Measurements from ENCODE around the gene UBE2Q2. TPM values are rescaled to one million over a fixed set of nuclear protein-coding genes. Genes with fewer than 3 reads are reported as not detected.

The UBE2Q2 gene
- polyA plus RNA-seq, 2 donors, result 10.9 to 12.2 TPM

Other genes with a start within 250 kb of the UBE2Q2 start
- gene SNUPN, start 217.7 kb upstream of the UBE2Q2 start, polyA plus RNA-seq, result 10 to 100 TPM in 1 of 2 donors, 1 to 10 TPM in 1; 9.6 to 11.1 TPM
- 10 to 100 TPM; 59.4 to 91.1 TPM for gene IMP3, start 203.2 kb upstream of the UBE2Q2 start, polyA plus RNA-seq
- 10 to 100 TPM; 24.0 to 43.4 TPM for gene SNX33, start 195.5 kb upstream of the UBE2Q2 start, polyA plus RNA-seq
- 1 to 10 TPM; 3.0 to 4.0 TPM for gene CSPG4, start 130.6 kb upstream of the UBE2Q2 start, polyA plus RNA-seq
- 10 to 100 TPM in 1 of 2 donors, 1 to 10 TPM in 1; 6.0 to 12.9 TPM for gene FBXO22, start 60.4 kb downstream of the UBE2Q2 start, polyA plus RNA-seq
- gene NRG4, start 169.0 kb downstream of the UBE2Q2 start, polyA plus RNA-seq, result 1 to 10 TPM in 1 of 2 donors, under 1 TPM in 1; 0.79 to 2.1 TPM
- gene TMEM266, start 216.5 kb downstream of the UBE2Q2 start, polyA plus RNA-seq, result under 1 TPM; 0.06 to 0.14 TPM

Measured in esophagus (tissue), 2 donors.